GM12874 (cell line): ENCODE data around the gene RIMS4.

Experiments
- TF ChIP-seq, protein P1 (sequence below): IDR thresholded peaks from 2 replicates; pipeline ENCODE4 v1.5.1; 2011; ENCODE audit warnings: low read depth, mild to moderate bottlenecking, control low read depth, low read length, moderate library complexity; ENCODE audit not compliant: insufficient read depth

RIMS4 gene

GRCh38 chr20:44837946-44838345 is 27.6 kb upstream of the RIMS4 start:
- TF ChIP-seq, protein P1, sequence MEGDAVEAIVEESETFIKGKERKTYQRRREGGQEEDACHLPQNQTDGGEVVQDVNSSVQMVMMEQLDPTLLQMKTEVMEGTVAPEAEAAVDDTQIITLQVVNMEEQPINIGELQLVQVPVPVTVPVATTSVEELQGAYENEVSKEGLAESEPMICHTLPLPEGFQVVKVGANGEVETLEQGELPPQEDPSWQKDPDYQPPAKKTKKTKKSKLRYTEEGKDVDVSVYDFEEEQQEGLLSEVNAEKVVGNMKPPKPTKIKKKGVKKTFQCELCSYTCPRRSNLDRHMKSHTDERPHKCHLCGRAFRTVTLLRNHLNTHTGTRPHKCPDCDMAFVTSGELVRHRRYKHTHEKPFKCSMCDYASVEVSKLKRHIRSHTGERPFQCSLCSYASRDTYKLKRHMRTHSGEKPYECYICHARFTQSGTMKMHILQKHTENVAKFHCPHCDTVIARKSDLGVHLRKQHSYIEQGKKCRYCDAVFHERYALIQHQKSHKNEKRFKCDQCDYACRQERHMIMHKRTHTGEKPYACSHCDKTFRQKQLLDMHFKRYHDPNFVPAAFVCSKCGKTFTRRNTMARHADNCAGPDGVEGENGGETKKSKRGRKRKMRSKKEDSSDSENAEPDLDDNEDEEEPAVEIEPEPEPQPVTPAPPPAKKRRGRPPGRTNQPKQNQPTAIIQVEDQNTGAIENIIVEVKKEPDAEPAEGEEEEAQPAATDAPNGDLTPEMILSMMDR: no peak

DNA sequence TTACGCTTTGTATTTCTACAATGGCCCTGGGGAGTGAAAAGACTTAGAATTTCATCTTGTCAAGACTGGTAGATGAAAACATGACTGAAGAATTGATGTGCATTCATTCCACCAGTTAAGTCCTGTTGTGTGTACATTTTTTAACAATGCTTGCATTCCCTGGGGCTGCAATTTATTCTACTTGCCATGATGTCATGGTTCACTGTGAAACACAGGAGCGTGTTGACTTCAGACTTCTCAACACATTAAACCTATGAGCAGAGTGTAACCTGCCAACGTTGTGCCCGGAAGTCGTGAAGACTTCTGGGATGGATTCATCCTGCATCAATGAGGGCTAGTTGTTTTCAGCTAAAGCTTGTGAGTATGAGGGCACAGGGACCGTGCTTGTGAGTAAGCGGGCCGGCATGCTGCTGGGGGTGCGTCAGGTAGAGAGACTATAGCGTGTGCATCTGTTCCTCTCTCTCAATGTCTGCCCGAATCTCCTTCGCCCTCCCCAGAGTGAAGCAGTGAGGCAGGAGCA is 26.3 kb upstream of the RIMS4 start:
- TF ChIP-seq, protein P1: no peak

DNA sequence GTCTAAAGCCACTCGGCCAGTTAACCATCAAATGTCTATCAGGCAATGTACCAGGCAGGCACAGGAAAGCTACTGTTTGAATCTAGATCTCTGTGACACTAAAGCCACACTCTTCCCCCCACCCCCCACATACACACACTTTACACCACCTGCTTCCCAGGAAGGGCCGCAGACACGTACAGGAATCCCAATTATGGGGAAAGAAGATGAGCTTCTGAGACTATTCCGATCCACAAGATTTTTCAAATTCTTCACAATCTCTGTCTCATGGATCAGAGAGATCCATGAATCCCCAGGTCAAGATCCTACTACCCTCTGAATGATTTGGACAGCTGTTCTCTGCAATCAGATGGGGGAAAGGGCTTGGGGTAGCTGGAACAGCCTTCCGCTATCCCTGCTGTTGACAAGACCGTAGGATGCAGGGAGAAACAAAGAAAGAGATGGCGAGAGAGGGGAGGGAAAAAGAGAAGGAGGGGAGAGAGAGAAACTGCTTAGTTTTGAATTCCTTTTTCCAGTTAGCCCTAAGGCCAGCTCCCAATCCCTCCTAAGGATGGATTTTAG is 25.4 kb upstream of the RIMS4 start:
- TF ChIP-seq, protein P1: no peak

DNA sequence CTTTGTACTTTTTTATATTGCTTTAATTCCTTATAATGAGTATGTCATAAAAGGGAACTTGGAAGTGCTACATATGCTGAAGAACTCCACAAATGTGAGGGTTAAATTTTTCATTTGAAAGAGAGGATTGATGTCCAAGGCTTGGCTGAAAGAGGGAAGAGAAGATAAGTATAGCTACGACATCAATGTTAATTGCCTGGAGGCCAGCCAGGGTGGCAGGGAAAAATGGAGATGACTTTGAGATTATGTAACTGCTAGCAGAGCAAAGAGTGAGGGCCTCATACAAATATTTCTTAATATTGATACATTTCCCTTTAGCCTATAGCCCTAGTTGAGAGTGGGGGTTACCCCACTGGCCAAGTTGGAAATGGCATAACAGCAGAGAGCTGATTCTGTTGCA is 24.8 kb upstream of the RIMS4 start:
- TF ChIP-seq, protein P1: no peak

GRCh38 chr20:44834693-44835092 is 24.3 kb upstream of the RIMS4 start:
- TF ChIP-seq, protein P1: no peak

DNA sequence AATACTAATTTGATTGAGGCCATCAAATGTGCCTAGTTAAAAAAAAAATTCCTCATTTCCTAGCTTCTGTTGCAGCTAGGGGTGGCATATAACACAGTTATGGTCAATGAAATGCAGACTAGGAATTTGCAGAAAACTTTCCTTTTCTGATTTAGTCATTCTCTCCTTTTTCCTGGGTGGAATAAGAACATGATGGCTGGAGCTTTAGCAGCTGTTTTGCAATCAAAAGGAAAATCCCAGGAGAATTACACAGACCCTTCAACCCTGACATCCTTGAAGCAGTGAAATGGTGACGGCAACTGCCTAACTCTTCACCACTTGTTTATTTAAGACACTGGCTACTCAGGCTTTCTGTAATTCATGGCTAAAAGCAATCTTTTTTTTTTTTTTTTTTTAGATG is 23.1 kb upstream of the RIMS4 start:
- TF ChIP-seq, protein P1: no peak

- TF ChIP-seq, protein P1: no peak
Measured at GRCh38 chr20:44832724-44833123, 22.4 kb upstream of the RIMS4 start.

DNA sequence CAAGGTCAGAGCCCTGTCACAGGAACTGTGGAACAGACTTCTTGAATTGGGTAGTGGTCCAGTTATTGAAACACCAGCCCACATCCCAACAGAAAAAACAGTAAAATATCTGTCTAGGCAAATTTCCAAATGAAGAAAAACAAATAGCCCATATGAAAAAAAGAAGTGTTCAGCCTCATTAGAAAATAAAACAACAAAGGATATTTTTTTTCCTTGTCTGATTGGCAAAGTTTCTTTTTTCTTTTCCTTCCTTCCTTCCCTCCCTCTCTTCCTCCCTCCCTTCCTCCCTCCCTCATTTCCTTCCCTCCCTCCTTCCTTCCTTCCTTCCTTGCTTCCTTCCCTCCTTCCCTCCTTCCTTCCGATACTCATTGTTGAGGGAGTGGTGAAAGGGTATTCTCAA is 20.6 kb upstream of the RIMS4 start:
- TF ChIP-seq, protein P1: no peak
